Loucy (cell line): ENCODE results near the gene FKBP5.

Experiments
- H2AFZ ChIP-seq: fragments of 200-600 bp; sonication (generic); 2 replicates; pipeline ENCODE4 v1.6.0; 2016; ENCODE audit warnings: antibody characterized with exemption, mild to moderate bottlenecking, low read length, moderate library complexity
- H3F3A ChIP-seq: fragments of 200-600 bp; 2 replicates; pipeline ENCODE4 v1.6.0; 2016; ENCODE audit warnings: antibody characterized with exemption, low read depth, mild to moderate bottlenecking
- H3K27me3 ChIP-seq: fragments of 200-600 bp; sonication (generic); 2 replicates; pipeline ENCODE4 v1.6.1; 2014; ENCODE audit warnings: low read length, mild to moderate bottlenecking; ENCODE audit not compliant: insufficient read depth, poor library complexity, severe bottlenecking
- H3K36me3 ChIP-seq: fragments of 200-600 bp; sonication (generic); 2 replicates; pipeline ENCODE4 v1.6.1; 2016; ENCODE audit warnings: low read length; ENCODE audit not compliant: insufficient read depth
- H3K4me1 ChIP-seq: fragments of 200-600 bp; sonication (generic); 2 replicates; pipeline ENCODE4 v1.5.1; 2014; ENCODE audit warnings: low read length, mild to moderate bottlenecking; ENCODE audit not compliant: insufficient read depth, poor library complexity, severe bottlenecking
- H3K4me2 ChIP-seq: fragments of 200-600 bp; sonication (generic); 2 replicates; pipeline ENCODE4 v1.6.0; 2014; ENCODE audit warnings: antibody characterized with exemption, low read length, low read depth, mild to moderate bottlenecking; ENCODE audit not compliant: poor library complexity, severe bottlenecking
- H3K4me3 ChIP-seq: fragments of 200-600 bp; sonication (generic); 2 replicates; pipeline ENCODE4 v1.5.1; 2014; ENCODE audit warnings: low read length, mild to moderate bottlenecking, mixed read lengths; ENCODE audit not compliant: poor library complexity, severe bottlenecking
- H3K79me2 ChIP-seq: fragments of 200-600 bp; sonication (generic); 2 replicates; pipeline ENCODE4 v1.6.1; 2014; ENCODE audit warnings: low read length; ENCODE audit not compliant: insufficient read depth
- H3K9ac ChIP-seq: fragments of 200-600 bp; sonication (generic); 2 replicates; pipeline ENCODE4 v1.6.0; 2014; ENCODE audit warnings: mild to moderate bottlenecking, low read depth, low read length, moderate library complexity; ENCODE audit not compliant: poor library complexity, severe bottlenecking
- H3K9me2 ChIP-seq: fragments of 200-600 bp; sonication (generic); replicated peaks from 2 replicates; pipeline ENCODE4 v1.6.1; 2016; ENCODE audit warnings: low read depth, low read length, mixed read lengths
- H3K9me3 ChIP-seq: fragments of 200-600 bp; sonication (generic); 2 replicates; pipeline ENCODE4 v1.6.1; 2014; ENCODE audit warnings: mild to moderate bottlenecking, antibody characterized with exemption, low read length, low read depth; ENCODE audit not compliant: insufficient read depth
- H4K20me1 ChIP-seq: fragments of 200-600 bp; sonication (generic); 2 replicates; pipeline ENCODE4 v1.6.0; 2014; ENCODE audit warnings: antibody characterized with exemption, low read length, mild to moderate bottlenecking; ENCODE audit not compliant: insufficient read depth, poor library complexity, severe bottlenecking
- CTCF ChIP-seq: fragments of 200-600 bp; sonication (generic); conservative IDR thresholded peaks from 2 replicates; pipeline ENCODE4 v1.5.1; 2014; ENCODE audit warnings: mild to moderate bottlenecking, antibody characterized with exemption, low read length
- EZH2phosphoT487 ChIP-seq: fragments of 200-600 bp; IDR thresholded peaks from 2 replicates; pipeline ENCODE4 v1.6.1; 2018; ENCODE audit warnings: antibody characterized with exemption, mild to moderate bottlenecking, moderate library complexity, borderline replicate concordance

The FKBP5 gene

GRCh38 chr6:35650015-35650414, 38.7 kb downstream of the FKBP5 start:
- no peaks in the 10 kb centered on the region for H3K9me2 ChIP-seq
- H3K9ac ChIP-seq: no peak overlapping the region
- no peaks in the 10 kb centered on the region for H3K9me3 ChIP-seq
- peaks cover 95% of the 10 kb centered on the region for H3K79me2 ChIP-seq
- H3K36me3 ChIP-seq: peaks cover 21% of the 10 kb centered on the region; the same call in 1 of the 2 replicates
- H3F3A ChIP-seq: no peaks in the 10 kb centered on the region; the same call in 1 of the 2 replicates
- no peaks in the 10 kb centered on the region for H3K4me1 ChIP-seq
- TF ChIP-seq EZH2phosphoT487 (no peak), CTCF (no peak)
- no peak overlapping the region for H2AFZ ChIP-seq
- no peak overlapping the region for H3K4me3 ChIP-seq
- no peaks in the 10 kb centered on the region for H3K27me3 ChIP-seq
- H4K20me1 ChIP-seq: peaks cover 71% of the 10 kb centered on the region
- no peak overlapping the region for H3K4me2 ChIP-seq

GRCh38 chr6:35648203-35648602, 40.5 kb downstream of the FKBP5 start:
- no peaks in the 10 kb centered on the region for H3K9me3 ChIP-seq
- H3K9ac ChIP-seq: no peak overlapping the region
- TF ChIP-seq EZH2phosphoT487: no peak
- no peak for TF ChIP-seq CTCF
- no peaks in the 10 kb centered on the region for H3K27me3 ChIP-seq
- peaks cover 95% of the 10 kb centered on the region for H3K79me2 ChIP-seq
- no peak overlapping the region for H2AFZ ChIP-seq
- H3K4me3 ChIP-seq: no peak overlapping the region
- H3F3A ChIP-seq: no peaks in the 10 kb centered on the region; the same call in 1 of the 2 replicates
- H4K20me1 ChIP-seq: peaks cover 71% of the 10 kb centered on the region
- no peaks in the 10 kb centered on the region for H3K4me1 ChIP-seq
- no peaks in the 10 kb centered on the region for H3K9me2 ChIP-seq
- H3K4me2 ChIP-seq: no peak overlapping the region
- H3K36me3 ChIP-seq: peaks cover 28% of the 10 kb centered on the region; the same call in 1 of the 2 replicates

GRCh38 chr6:35647400-35647799, 41.3 kb downstream of the FKBP5 start:
- H3K9me3 ChIP-seq: no peaks in the 10 kb centered on the region
- no peak overlapping the region for H3K4me3 ChIP-seq
- no peak overlapping the region for H3K4me2 ChIP-seq
- H3K79me2 ChIP-seq: peaks cover 95% of the 10 kb centered on the region
- H3F3A ChIP-seq: no peaks in the 10 kb centered on the region; the same call in 1 of the 2 replicates
- no peaks in the 10 kb centered on the region for H3K9me2 ChIP-seq
- TF ChIP-seq EZH2phosphoT487: no peak
- no peak for TF ChIP-seq CTCF
- peaks cover 37% of the 10 kb centered on the region; the same call in 1 of the 2 replicates for H3K36me3 ChIP-seq
- H3K9ac ChIP-seq: no peak overlapping the region
- H3K4me1 ChIP-seq: no peaks in the 10 kb centered on the region
- H4K20me1 ChIP-seq: peaks cover 74% of the 10 kb centered on the region
- no peak overlapping the region for H2AFZ ChIP-seq
- H3K27me3 ChIP-seq: no peaks in the 10 kb centered on the region
